Measurements from ENCODE around the gene TAF1D.

DNA sequence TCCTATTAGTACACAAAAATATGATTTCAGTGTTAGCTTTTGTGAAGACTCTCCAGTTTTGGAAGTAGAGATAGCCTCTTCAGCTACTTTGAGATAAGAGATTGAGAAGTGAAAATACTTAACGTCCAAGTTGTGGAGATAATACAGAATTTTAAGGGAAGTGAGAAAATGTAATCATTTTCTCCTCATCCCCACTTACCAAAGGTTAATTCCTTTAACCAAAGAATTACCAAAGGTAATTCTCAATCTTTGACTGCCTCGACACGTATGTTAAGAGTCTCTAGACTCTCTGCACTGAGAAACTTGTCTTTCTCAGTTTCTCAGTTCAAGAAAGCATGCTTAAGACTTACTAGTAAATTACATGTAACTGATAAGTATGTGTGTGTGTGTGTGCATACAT lies 15.5 kb upstream of the TAF1D start:
- TF ChIP-seq, protein P1, sequence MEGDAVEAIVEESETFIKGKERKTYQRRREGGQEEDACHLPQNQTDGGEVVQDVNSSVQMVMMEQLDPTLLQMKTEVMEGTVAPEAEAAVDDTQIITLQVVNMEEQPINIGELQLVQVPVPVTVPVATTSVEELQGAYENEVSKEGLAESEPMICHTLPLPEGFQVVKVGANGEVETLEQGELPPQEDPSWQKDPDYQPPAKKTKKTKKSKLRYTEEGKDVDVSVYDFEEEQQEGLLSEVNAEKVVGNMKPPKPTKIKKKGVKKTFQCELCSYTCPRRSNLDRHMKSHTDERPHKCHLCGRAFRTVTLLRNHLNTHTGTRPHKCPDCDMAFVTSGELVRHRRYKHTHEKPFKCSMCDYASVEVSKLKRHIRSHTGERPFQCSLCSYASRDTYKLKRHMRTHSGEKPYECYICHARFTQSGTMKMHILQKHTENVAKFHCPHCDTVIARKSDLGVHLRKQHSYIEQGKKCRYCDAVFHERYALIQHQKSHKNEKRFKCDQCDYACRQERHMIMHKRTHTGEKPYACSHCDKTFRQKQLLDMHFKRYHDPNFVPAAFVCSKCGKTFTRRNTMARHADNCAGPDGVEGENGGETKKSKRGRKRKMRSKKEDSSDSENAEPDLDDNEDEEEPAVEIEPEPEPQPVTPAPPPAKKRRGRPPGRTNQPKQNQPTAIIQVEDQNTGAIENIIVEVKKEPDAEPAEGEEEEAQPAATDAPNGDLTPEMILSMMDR (IDR thresholded peaks at IDR 0.05): no peak
- TF ChIP-seq EZH2phosphoT487 (IDR thresholded peaks at IDR 0.05): no peak
